HG03025 (cell line): ENCODE data around the gene BBS2.

Experiments
- ATAC-seq: cut with Tn5 transposase; IDR thresholded peaks from one replicate; pipeline ENCODE4 v1.9.1; 2021; ENCODE audit warnings: mild to moderate bottlenecking, moderate library complexity; ENCODE audit not compliant: unreplicated experiment, low FRiP score

The BBS2 gene, protein sequence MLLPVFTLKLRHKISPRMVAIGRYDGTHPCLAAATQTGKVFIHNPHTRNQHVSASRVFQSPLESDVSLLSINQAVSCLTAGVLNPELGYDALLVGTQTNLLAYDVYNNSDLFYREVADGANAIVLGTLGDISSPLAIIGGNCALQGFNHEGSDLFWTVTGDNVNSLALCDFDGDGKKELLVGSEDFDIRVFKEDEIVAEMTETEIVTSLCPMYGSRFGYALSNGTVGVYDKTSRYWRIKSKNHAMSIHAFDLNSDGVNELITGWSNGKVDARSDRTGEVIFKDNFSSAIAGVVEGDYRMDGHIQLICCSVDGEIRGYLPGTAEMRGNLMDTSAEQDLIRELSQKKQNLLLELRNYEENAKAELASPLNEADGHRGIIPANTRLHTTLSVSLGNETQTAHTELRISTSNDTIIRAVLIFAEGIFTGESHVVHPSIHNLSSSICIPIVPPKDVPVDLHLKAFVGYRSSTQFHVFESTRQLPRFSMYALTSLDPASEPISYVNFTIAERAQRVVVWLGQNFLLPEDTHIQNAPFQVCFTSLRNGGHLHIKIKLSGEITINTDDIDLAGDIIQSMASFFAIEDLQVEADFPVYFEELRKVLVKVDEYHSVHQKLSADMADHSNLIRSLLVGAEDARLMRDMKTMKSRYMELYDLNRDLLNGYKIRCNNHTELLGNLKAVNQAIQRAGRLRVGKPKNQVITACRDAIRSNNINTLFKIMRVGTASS

GRCh38 chr16:56519459-56520250 is at the start of gene BBS2:
Gene BBS2, minus strand, starts transcription at chr16:56520024. Its CDS starts 162 bp downstream, at chr16:56519862.
- ATAC-seq: peak; percentile 89

- ATAC-seq: no peak
These were observed 45.1 kb upstream of the BBS2 start, which contains the start of gene MT4 for GRCh38 chr16:56564793-56565477. Gene MT4, plus strand, starts transcription at chr16:56565073. Its CDS starts 56 bp downstream, at chr16:56565129.

DNA sequence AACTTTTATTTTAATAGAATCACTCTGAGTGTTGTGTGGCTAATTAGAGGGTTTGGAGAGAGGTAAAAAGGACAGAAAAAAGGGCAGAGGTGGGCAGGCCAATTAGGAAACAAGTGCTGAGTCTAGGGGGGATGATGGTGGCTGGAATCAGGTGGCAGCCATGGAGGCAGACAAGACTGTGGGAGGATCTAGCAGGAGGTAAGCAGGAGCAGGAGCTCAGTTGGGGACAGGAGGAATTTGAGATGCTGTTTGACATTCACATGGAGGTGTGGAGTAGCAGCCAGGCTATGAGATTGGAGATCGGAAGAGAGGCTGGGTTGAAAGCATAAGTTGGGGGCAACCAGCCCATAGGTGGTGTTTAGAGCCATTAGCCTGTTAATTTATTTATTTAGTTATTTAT is 41.3 kb upstream of the BBS2 start:
- ATAC-seq: no peak

DNA sequence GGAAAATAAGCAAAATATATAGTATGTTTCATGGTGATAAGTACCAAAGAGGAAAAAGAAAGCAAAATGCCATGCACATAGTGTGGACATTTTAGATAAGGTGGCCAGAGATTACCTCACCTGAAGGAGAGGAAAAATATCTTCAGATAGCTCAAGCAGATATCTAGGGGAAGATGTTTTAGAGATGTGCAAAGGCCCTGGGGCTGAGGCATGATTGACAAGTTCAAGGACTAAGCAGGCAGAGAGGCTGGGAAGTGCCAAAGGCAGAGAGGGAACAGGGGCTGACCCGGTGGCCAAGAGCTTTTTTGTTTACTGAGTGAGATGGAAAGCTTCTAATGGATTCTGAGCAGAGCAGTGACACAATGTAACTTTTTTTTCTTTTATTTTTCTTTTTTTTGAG is 40.6 kb upstream of the BBS2 start:
- no peak for ATAC-seq

GRCh38 chr16:56559109-56559508 is 39.3 kb upstream of the BBS2 start:
- no peak for ATAC-seq

DNA sequence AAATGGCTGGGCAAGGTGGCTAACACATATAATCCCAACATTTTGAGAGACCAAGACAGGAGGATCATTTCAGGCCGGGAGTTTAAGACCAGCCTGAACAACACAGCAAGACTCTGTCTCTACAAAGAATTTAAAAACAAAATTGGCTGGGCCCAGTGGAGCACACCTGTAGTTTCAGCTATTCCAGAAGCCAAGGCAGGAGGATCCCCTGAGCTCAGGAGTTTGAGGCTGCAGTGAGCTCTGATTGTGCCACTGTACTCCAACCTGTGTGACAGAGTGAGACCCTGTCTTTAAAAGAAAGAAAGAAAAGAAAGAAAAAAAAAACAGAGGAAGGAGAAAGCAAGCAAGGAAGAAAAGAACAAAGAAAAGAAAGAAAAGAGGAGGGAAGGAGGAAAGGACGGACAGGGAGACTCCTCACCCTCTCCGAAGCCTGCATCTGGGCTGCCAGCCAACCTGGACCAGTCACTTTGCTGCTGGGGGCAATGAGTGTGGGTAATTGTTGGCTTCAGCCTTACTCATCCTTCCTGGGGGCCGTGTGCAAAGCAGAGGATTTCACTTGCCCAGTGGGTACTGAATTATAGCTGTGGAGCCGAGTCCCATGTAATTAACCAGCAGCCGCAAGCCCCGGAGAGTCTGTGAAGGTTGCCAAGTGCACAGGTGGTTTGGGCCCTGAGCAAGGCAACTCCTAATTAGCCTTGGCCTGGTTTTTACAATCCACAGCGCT is 38.4 kb upstream of the BBS2 start:
- ATAC-seq: no peak

DNA sequence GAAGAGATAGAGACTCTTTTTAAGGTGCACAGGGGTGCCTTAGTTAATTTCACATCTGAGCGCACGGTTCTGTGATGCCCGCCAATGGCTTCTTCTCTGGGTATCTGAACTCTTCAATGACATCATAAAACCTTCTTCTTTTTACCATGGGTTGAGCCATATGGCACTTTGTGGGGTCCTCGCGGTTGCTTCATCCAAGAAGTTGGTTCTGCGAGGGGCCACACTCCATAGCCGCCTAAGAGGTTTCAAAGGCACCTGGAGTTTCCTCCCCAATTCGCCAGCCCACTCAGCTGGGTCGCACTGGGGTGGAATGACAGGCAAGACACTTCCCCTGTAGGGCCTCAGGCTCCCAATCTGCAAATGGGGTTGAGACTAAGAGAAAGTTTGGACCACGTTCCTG is 34.6 kb upstream of the BBS2 start:
- ATAC-seq: no peak

GRCh38 chr16:56551796-56552738 is 32.2 kb upstream of the BBS2 start:
- ATAC-seq: no peak

DNA sequence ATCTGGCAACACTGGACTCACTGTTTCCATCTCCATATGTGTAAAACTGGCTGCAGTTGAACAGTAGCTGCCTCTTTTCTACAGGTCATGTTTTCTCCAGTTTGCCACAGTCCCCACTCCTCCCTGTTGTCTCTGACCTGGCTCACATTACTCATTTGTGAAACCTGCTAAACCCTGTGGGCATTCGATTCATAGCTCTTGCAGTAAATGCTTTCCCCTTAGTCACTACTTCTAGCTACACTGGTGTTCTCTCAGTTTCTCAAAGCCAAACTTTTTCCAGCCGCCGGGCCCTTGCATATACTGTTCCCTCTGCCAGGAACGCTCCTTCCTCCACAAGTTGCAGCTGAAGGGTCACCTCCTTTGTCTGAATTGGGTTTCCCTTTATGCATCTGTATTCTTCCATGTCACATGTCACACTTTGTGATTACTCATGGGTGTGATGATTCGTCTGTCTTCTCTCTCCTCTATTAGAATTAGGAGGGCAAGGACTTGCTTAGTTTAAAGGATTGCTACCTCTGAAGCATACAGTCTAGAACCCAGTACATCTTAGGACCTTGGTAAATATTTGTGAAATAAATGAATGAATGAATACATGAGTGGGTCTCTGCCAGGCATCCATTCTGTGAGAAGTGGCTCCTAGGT is 30.0 kb upstream of the BBS2 start:
- ATAC-seq: no peak

GRCh38 chr16:56549161-56549560 is 29.3 kb upstream of the BBS2 start:
- no peak for ATAC-seq

- no peak for ATAC-seq
These were observed 28.2 kb upstream of the BBS2 start for GRCh38 chr16:56547949-56548567.

DNA sequence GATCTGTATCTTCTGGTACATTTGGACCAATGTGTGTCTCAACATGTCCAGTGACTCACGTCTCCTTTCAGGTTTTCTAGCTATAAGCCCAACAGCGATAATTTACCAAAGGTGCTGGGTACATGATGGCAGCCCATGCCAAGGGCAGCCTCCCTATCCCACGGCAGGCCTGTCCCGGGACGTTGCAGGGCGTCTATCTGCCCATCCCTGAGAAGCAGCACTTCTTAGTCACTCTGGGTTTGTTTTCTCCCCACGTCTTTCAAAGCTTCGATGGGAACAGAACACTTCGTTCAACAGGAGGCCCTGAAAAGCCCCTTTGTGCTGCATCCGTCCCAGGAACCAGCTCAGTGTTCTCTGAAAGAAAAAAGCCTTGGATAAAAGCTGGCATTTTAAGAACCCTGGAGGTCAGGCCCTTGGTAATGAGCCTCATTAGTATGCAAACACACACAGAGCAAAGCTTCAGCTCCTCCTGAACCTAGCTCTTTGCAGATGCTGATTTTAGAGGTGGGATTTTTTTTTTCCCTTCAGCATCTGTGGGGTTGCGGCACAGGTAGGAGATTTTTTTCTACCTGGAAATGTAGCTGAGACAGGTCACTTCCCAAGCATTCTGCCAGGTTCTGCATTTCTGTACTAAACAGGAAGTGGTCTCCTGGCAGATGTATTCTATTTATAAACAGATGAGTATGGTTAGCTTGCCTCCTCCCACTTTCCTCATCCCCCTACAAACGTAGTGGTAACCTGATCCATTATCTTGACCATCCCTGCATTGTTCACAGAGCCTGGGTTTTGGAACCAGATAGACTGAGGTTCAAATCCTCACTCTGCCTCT is 27.5 kb upstream of the BBS2 start:
- no peak for ATAC-seq

DNA sequence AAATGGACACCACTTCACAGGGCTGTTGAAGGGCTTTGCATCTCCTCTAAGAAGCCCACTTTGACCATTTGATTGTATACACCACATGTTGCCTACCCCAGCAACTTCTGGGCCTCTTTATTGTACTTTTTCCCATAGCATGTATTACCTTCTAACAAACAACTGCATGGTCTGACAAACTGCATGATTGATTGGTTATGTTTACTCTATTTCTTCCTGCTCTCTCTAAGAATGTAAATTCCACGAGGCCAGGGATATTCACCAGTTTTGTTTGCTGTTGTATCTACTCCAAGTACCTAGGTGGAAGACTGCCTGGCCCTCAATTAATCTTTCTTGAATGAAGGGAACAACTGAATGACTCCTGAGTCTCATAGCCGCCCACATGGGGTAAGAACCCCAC is 22.2 kb upstream of the BBS2 start:
- ATAC-seq: no peak

GRCh38 chr16:56539656-56540055 is 19.8 kb upstream of the BBS2 start:
- no peak for ATAC-seq

DNA sequence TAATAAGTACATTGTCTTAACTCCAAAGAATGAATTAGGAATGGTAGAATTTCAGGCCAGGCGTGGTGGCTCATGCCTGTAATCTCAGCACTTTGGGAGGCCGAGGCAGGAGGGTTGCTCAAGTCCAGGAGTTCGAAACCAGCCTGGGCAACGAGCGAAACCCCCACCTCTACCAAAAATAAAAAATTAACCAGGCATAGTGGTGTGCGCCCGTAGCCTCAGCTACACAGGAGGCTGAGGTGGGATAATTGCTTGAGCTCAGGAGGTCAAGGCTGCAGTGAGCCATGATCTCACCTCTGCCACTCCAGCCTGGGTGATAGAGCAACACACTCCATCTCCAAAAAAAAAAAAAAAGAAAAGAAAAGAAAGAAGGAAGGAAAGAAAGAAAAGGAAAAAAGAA is 18.5 kb upstream of the BBS2 start:
- no peak for ATAC-seq

- no peak for ATAC-seq
These were observed 15.1 kb upstream of the BBS2 start for GRCh38 chr16:56534847-56535383.

DNA sequence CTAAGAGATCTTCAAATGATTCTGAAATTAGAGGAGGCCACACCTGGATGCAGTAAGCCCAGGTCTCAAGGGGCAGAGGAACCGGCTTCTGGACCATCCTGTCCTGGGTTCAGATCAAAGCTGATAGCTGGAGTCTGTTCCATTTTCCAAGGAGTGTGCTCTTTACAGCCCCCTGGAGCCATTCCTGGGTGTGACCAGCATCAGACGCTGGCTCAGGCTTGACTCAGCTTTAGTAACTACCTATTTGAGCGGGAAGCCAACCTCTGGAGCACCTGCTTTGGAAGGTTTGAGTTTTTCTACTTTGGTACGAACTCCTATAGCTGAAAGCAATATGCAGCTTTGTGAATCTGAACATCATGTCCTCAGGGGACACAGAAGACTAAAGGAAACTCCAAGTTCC is 12.9 kb upstream of the BBS2 start:
- ATAC-seq: no peak
